Muscle layer of colon (tissue), 2 donors: ENCODE results near the gene ASB3.

Experiments
- H3K27ac ChIP-seq: one replicate; pipeline ENCODE4 v1.7.0; 2013; ENCODE audit warnings: low read depth, mild to moderate bottlenecking, low read length, moderate library complexity
- H3K27me3 ChIP-seq, 2 donors: one replicate each; pipeline ENCODE4 v1.7.0; 2013; ENCODE audit warnings: low read length in 2 of 2, mild to moderate bottlenecking in 2 of 2; ENCODE audit not compliant: insufficient read depth in 2 of 2, control insufficient read depth in 1 of 2
- H3K36me3 ChIP-seq: one replicate; pipeline ENCODE4 v1.7.0; 2013; ENCODE audit warnings: mild to moderate bottlenecking, low read length; ENCODE audit not compliant: insufficient read depth
- H3K4me1 ChIP-seq: one replicate; pipeline ENCODE4 v1.7.0; 2013; ENCODE audit warnings: mild to moderate bottlenecking, low read length; ENCODE audit not compliant: insufficient read depth
- H3K4me3 ChIP-seq, 2 donors: one replicate each; pipeline ENCODE4 v1.7.0; 2013; ENCODE audit warnings: low read length in 2 of 2, low read depth in 1 of 2, mild to moderate bottlenecking in 1 of 2, moderate library complexity in 1 of 2
- H3K9ac ChIP-seq: one replicate; pipeline ENCODE4 v1.7.0; 2013; ENCODE audit warnings: low read length
- H3K9me3 ChIP-seq: one replicate; pipeline ENCODE4 v1.7.0; 2013; ENCODE audit warnings: mild to moderate bottlenecking, low read length
- donor health status: abdominal sarcoma.
- donor health status: Adenocarcinoma of cecum.

ASB3 gene

GRCh38 chr2:53820048-53820447 lies 33.3 kb upstream of the ASB3 start:
- no peak overlapping the region for H3K4me3 ChIP-seq
- H3K36me3 ChIP-seq: peaks cover 25% of the 10 kb centered on the region
- H3K9ac ChIP-seq: no peak overlapping the region
- H3K27me3 ChIP-seq: no peaks in the 10 kb centered on the region
- H3K27ac ChIP-seq: no peak overlapping the region
- H3K9me3 ChIP-seq: no peaks in the 10 kb centered on the region
- no peaks in the 10 kb centered on the region for H3K4me1 ChIP-seq

- Histone ChIP-seq H3K4me1 (no peaks in the 10 kb centered on the region), H3K9me3 (no peaks in the 10 kb centered on the region), H3K36me3 (peaks cover 25% of the 10 kb centered on the region), H3K9ac (no peak overlapping the region), H3K27ac (no peak overlapping the region), H3K4me3 (no peak overlapping the region), H3K27me3 (no peaks in the 10 kb centered on the region)
Measured at GRCh38 chr2:53819634-53820033, 32.9 kb upstream of the ASB3 start.

- Histone ChIP-seq H3K36me3 (peaks cover 25% of the 10 kb centered on the region), H3K4me1 (no peaks in the 10 kb centered on the region)
Measured at GRCh38 chr2:53818854-53819435, 32.2 kb upstream of the ASB3 start.

GRCh38 chr2:53813151-53813550 lies 26.4 kb upstream of the ASB3 start:
- no peaks in the 10 kb centered on the region for H3K9me3 ChIP-seq
- H3K9ac ChIP-seq: no peak overlapping the region
- H3K4me3 ChIP-seq: no peak overlapping the region
- peaks cover 47% of the 10 kb centered on the region for H3K36me3 ChIP-seq
- H3K27ac ChIP-seq: no peak overlapping the region
- H3K4me1 ChIP-seq: no peaks in the 10 kb centered on the region
- no peaks in the 10 kb centered on the region for H3K27me3 ChIP-seq

More at GRCh38 chr2:53818854-53819435, 32.2 kb upstream of the ASB3 start:
- H3K27ac ChIP-seq: no peak overlapping the region
- H3K27me3 ChIP-seq: no peaks in the 10 kb centered on the region
- no peaks in the 10 kb centered on the region for H3K9me3 ChIP-seq
- H3K4me3 ChIP-seq: no peak overlapping the region
- no peak overlapping the region for H3K9ac ChIP-seq

- Histone ChIP-seq H3K36me3 (peaks cover 55% of the 10 kb centered on the region), H3K27ac (no peak overlapping the region), H3K9ac (no peak overlapping the region), H3K9me3 (no peaks in the 10 kb centered on the region), H3K4me3 (no peak overlapping the region), H3K4me1 (no peaks in the 10 kb centered on the region), H3K27me3 (no peaks in the 10 kb centered on the region)
Measured at GRCh38 chr2:53811601-53812000, 24.8 kb upstream of the ASB3 start.

GRCh38 chr2:53802617-53803151 lies 15.9 kb upstream of the ASB3 start:
- Histone ChIP-seq H3K36me3 (peaks cover 38% of the 10 kb centered on the region), H3K9me3 (no peaks in the 10 kb centered on the region), H3K4me1 (no peaks in the 10 kb centered on the region), H3K4me3 (no peak overlapping the region), H3K27ac (no peak overlapping the region), H3K9ac (no peak overlapping the region), H3K27me3 (no peaks in the 10 kb centered on the region)

GRCh38 chr2:53801547-53801946 lies 14.8 kb upstream of the ASB3 start:
- peaks cover 29% of the 10 kb centered on the region for H3K36me3 ChIP-seq
- H3K9ac ChIP-seq: no peak overlapping the region
- no peaks in the 10 kb centered on the region for H3K27me3 ChIP-seq

GRCh38 chr2:53793821-53794220 lies 7.1 kb upstream of the ASB3 start:
- Histone ChIP-seq H3K4me1 (no peaks in the 10 kb centered on the region), H3K27me3 (no peaks in the 10 kb centered on the region), H3K27ac (no peak overlapping the region), H3K9me3 (no peaks in the 10 kb centered on the region), H3K4me3 (no peak overlapping the region), H3K9ac (no peak overlapping the region), H3K36me3 (peaks cover 2% of the 10 kb centered on the region)

More at GRCh38 chr2:53801547-53801946, 14.8 kb upstream of the ASB3 start:
- Histone ChIP-seq H3K4me1 (no peaks in the 10 kb centered on the region), H3K27ac (no peak overlapping the region), H3K4me3 (no peak overlapping the region), H3K9me3 (no peaks in the 10 kb centered on the region)

- H3K9ac ChIP-seq: no peak overlapping the region
- H3K4me3 ChIP-seq: no peak overlapping the region
- H3K4me1 ChIP-seq: peaks cover 3% of the 10 kb centered on the region
- H3K27ac ChIP-seq: no peak overlapping the region
- no peaks in the 10 kb centered on the region for H3K36me3 ChIP-seq
- no peaks in the 10 kb centered on the region for H3K9me3 ChIP-seq
- H3K27me3 ChIP-seq: no peaks in the 10 kb centered on the region
Measured at GRCh38 chr2:53793261-53793660, 6.5 kb upstream of the ASB3 start.

- peak overlapping the region; percentile 95 for H3K9ac ChIP-seq
- H3K4me3 ChIP-seq: peak overlapping the region; percentile 83 to 90
- H3K4me1 ChIP-seq: peaks cover 28% of the 10 kb centered on the region
Measured at GRCh38 chr2:53787614-53788289, 999 bp upstream of the ASB3 start.

GRCh38 chr2:53786352-53786704 lies 425 bp downstream of the ASB3 start:
- H3K27me3 ChIP-seq: no peaks in the 10 kb centered on the region
- peak overlapping the region; percentile 95 for H3K9ac ChIP-seq
- H3K36me3 ChIP-seq: no peaks in the 10 kb centered on the region
- H3K9me3 ChIP-seq: no peaks in the 10 kb centered on the region
- peaks cover 28% of the 10 kb centered on the region for H3K4me1 ChIP-seq
- peak overlapping the region; percentile 83 to 90 for H3K4me3 ChIP-seq
- peak overlapping the region; percentile 96 for H3K27ac ChIP-seq

More at GRCh38 chr2:53787614-53788289, 999 bp upstream of the ASB3 start:
- H3K27me3 ChIP-seq: no peaks in the 10 kb centered on the region
- H3K9me3 ChIP-seq: no peaks in the 10 kb centered on the region
- no peaks in the 10 kb centered on the region for H3K36me3 ChIP-seq
- H3K27ac ChIP-seq: peak overlapping the region; percentile 96

GRCh38 chr2:53785366-53785765 lies 1.4 kb downstream of the ASB3 start:
- Histone ChIP-seq H3K4me1 (peaks cover 28% of the 10 kb centered on the region), H3K27me3 (no peaks in the 10 kb centered on the region), H3K9ac (no peak overlapping the region), H3K4me3 (peak overlapping the region in 1 of 2 donors; percentile 83), H3K36me3 (no peaks in the 10 kb centered on the region), H3K27ac (no peak overlapping the region), H3K9me3 (no peaks in the 10 kb centered on the region)
